ENCODE data around the gene NFIC.

The NFIC gene

DNA sequence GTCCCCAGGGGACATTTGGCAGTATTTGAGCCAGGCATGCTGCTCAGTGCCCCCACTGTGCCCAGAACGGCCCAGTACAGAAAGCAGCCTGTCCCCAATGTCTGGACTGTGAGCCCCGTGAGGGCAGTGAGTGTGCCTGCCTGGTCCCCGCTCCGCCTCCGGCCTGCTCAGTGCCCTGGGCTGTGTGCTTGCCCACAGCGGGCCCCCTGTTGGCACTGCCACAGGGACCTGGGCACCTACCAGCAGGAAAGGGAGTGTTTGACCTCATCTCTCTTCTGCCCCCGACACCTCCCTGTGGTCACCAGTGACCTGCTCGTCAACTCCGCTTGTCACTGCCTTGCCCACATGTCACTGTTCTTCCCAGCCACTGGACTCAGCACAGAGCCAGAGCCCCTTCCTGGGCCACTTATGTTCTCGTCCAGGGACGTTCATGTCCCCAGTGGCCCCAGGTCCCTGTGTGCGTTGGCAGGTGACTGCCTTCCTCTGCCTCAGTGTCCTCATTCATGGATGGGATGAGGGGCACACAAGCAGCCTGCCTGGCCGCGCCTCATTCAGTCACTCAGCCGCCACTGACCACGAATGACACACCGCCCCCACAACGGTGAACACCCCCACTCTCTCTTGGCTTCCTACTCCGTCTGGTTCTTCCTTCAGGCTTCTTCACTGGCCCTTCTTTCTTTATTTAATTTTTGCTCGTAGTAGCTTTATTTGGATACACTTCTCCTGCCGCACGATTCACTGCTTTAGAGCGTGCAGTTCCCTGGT is 142.6 kb downstream of the NFIC start:
- no peak for DNase-seq (ENCODE audit: low read depth in 2 of 2)

- DNase-seq (ENCODE audit: low read depth in 2 of 2) = no peak
These were observed 143.2 kb downstream of the NFIC start for GRCh38 chr19:3509566-3509989.

GRCh38 chr19:3510727-3511126 is 144.3 kb downstream of the NFIC start:
- no peak for DNase-seq (ENCODE audit: low read depth in 2 of 2)

DNA sequence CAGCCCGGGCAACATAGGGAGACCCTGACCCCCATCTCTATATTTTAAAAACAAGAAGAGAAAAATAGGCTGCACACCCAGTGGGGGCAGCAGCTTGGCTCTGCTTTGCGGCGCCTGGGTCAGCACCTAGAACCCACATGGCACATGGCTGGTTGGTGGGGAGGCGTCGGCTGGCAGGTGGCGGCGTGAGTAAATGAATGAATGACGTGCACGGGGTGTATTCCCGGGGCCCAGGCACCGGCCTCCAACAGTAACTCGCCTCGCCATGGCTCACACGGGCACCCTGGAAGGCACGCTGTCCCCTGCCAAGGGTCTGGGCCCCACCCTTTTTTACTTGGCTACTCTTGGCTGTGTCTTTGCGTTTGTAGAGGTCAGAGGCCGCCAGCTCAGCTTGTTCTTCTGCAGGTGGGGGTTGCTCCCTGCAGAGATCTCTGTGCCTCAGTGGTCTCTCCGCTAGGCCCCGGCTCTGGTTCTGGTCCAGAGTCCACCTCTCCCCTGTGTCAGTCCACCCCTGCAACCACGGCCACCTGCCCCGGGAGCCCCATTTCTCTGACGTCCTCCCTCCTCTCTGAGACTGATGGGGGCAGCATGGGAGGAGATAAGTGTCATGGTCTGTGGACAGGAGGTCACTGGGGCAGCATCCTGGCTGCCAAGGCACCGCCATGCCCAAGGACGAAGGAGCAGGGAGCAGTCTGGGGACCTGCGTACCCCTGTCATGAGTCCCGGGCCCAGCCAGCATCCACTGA is 145.3 kb downstream of the NFIC start:
- DNase-seq (ENCODE audit: low read depth in 2 of 2) = no peak

DNA sequence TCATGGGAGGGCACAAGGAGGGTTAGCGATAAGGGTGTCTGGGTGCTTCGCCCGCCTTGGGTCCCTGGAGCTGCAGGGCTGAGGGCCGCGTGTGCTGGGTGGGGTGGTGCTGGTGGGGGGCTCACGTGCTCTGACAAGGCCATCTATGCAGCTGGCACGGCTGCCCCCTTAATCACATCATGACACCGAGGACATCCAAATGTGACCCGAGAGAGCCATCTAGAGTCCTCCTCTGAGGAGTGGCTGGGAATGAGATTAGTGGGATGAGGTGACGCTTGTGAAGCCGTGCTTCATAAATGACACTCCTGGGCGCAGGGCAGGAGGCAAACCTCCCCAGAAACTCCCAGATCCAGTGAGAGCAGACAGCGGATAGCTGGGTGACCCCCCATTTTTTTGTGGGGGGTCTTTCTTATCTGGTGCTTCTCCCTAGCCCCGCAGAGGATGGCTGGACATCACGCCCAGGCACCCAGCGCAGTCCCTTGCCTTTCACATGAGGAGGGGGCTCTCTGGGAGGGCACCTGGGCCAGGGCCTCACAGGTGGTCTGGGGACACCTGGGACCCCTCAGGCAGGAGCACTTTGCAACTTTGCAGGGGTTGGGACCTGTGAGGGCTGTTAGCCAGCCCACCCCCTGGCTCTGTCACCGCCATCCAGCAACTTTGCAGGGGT is 146.3 kb downstream of the NFIC start:
- no peak for DNase-seq (ENCODE audit: low read depth in 2 of 2)

DNA sequence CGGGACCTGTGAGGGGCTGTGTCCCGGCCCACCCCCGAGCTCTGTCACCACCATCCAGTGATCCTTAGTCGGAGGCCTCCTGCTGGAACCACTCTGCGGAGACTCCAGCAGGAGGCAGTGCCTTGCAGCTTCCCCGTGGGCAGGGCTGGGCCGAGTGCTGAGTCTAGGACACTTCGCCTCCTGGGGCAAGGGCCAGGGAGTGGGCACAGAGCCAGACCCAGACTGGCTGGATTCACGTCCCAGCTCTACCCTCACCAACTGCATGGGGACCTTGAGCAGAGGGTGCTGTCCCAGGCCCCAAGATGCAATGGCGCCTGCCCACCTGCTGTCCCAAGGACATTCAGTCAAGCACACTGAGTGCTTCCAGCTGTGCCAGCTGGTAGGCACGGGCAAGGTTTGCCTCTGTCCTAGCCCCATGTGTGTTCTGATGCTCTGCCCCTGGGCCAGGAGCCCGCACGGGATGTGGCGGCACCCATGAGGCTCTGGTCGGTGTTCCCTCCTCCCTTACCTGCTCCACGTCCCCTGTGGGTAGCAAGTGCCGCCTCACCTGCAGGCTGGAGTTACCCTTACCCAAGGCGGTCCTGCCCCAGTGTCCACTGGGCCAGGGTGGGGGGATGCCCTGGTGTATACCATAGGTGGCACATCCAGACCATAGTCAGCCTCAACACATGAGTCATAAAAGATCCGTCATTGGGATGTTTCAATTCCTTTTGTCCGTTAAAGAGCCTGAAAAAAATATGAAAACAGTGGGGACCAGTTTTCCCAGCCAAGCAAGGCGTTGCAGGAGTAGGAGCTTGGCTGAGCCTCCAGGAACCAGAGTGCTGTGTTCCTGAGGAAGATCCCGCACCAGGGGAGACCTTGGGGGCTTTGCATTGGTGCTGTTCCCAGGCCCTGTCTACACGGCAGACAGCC is 147.1 kb downstream of the NFIC start:
- no peak for DNase-seq (ENCODE audit: low read depth in 2 of 2)

- no peak for DNase-seq (ENCODE audit: low read depth in 2 of 2)
These were observed 148.5 kb downstream of the NFIC start for GRCh38 chr19:3514930-3515329.

DNA sequence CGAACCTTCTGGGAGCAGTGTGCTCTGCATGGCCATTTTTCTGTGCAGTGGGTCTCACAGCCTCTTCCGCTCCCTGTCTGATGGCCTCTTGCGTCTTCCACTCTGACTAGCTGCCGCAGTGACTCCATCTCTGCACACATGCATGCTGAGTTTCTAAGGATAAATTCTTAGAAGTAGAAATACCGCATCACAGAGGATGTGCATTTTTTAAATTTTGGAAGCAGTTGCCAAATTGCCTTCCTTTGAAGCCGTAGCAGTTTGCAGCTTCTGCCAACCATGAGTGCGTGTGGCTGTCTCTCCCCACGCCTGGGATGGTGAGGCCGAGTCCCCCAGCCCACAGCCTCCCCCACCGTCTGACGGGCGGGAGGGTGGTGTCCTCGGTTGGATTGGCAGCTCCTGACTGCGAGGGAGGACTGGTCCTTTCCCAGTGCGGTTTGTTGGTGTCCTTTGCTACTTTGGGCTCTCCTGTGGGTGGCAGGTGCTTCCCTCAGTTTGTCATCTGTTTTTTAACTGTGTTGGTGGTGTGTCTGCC is 149.6 kb downstream of the NFIC start:
- DNase-seq (ENCODE audit: low read depth in 2 of 2) = no peak

- no peak for DNase-seq (ENCODE audit: low read depth in 2 of 2)
These were observed 150.4 kb downstream of the NFIC start for GRCh38 chr19:3516675-3517207.

GRCh38 chr19:3517638-3518037 is 151.3 kb downstream of the NFIC start:
- no peak for DNase-seq (ENCODE audit: low read depth in 2 of 2)

- DNase-seq (ENCODE audit: low read depth in 2 of 2) = no peak
These were observed 151.9 kb downstream of the NFIC start for GRCh38 chr19:3518255-3518654.

DNA sequence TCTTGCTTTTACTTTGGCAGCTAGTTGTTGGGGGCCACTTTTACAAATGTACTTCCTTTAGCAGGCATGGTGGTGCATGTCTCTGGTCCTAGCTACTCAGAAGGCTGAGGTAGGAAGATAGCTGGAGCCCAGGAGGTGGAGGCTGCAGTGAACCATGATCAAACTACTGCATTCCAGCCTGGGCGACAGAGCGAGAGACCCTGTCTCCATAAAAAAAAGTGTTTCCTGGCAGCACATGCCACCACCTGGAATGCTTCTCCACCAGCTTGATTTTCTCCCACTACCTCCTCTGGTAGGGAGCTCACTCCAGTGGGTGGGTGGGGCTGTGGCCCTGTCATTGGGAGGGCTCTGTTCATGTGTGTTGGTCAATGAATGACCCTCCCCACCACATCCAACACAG is 152.3 kb downstream of the NFIC start:
- no peak for DNase-seq (ENCODE audit: low read depth in 2 of 2)

Data from stimulated activated CD8-positive, alpha-beta memory T cell treated with anti-CD3 and anti-CD28 coated beads, Interleukin-7, amount 100 ng/mL, for 1 hour (primary cell).